NOMO-1 treated with dmso at 0.1 percent for 144 hours (cell line): ENCODE results near the gene OLIG2.
A peak's percentile ranks its signal among the peaks of the same experiment; 100 is the strongest.

ENCODE experiments used
- DNase-seq: peaks from one replicate; lab custom pipeline; 2025; ENCODE audit not compliant: unreplicated experiment; lab: John Stamatoyannopoulos, UW

OLIG2 gene

DNA sequence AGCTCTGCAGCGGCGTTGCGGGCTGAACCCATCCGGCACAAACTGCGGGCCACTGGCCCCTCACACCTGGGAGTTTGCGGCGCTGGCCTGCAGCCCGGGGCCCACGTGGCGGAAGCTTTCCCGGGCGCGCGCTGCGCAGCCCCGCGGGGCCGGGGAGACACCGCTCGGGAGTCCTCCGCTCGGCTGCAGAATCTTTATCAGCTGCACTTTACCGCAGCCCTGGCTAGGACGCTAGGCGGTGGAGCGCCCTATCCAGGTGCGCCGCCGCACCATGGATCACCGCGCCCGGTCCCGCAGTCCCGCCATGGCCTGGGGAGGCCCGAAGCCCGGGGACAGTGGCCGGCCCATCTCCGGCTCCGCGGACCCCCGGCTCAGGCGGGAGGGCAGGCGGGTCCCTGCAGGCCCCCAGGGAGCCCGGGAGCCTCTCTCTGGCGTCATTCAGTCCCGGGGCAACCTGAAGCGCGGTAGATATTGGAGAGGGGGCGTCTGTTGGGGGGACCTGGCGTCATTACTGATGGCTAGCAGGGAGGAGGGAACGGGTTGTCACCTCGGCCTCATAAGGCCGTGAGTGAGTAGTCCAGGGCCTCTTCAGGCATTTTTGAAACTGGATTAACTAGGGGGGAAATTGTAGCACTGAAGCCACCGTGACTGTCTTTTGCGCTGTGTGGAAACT lies 5.7 kb upstream of the OLIG2 start:
- DNase-seq: no peak

GRCh38 chr21:33020558-33021100 lies 5.1 kb upstream of the OLIG2 start:
- no peak for DNase-seq

DNA sequence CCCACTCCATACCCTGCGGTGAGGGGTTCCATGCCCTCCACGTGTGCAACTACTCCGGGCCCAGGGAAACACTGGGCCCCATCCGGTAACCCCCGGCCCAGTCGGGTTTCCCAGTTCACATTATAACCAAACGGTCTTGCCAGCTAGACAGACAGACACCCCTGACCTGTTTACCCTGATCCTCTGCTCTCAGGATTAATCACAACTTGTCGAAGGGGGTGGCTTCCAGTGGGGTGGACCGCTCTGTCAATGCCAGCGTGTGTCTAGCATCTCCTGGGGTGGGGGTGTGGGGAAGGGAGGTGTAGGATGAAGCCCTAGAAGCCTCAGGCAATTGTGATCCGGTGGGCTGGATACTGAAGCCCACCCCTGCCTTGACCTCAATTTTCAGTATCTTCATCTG lies 4.6 kb upstream of the OLIG2 start:
- DNase-seq: no peak

DNA sequence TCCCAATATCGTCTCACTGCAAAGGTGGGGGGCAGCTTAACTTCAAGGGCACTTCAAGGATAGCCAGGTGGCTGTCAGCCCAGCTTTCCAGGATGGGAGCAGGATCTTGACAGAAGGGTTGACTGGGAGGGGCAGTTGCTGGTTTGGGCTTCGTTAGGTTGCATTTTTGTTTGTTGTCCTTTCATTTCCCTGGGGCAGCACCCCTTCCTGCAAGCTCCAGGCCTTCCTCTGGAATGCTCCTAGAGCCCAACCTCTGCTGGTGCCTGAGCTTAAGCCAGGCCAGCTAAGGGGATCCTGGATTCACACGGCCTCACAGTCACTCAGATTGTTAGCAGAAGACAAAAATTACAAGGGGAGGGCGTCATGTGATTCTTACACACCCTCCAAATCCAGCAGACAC lies 4.1 kb upstream of the OLIG2 start:
- DNase-seq: no peak

DNA sequence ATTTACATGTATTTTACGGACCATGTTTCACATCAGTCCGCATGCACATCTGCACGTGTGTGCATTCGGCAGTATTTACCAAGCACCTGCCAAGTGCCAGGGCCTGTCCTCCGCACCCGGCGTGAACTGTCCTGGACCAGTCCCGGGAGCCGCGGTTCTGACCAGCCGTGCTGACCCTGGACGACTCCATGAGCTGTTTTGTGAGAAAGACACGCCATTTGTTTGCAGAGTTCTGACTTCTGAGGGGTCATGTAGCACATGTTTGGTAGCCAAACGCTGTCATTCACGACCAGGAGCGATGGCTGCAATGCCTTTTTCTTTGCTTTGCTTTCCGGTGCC lies 3.3 kb upstream of the OLIG2 start:
- no peak for DNase-seq

DNA sequence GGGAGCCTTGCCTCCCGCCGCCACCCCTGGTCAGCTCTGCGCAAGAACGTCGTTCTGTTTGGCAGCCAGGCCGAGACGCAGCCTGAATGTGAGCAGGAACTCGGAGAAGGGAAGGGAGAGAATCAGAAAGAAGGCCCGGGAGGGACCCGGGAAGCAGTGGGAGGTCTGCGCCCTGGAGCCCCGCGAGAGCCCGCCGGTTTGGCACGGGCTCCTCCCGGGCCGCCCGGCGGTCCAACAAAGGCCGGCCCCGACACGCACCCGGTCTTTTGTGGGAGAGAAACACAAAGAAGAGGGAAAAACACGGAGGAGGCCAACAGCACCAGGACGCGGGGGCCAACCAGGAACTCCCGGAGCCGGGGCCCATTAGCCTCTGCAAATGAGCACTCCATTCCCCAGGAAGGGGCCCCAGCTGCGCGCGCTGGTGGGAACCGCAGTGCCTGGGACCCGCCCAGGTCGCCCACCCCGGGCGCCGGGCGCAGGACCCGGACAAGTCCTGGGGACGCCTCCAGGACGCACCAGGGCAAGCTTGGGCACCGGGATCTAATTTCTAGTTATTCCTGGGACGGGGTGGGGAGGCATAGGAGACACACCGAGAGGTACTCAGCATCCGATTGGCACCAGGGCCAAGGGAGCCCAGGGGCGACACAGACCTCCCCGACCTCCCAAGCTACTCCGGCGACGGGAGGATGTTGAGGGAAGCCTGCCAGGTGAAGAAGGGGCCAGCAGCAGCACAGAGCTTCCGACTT lies 2.7 kb upstream of the OLIG2 start:
- DNase-seq: no peak

DNA sequence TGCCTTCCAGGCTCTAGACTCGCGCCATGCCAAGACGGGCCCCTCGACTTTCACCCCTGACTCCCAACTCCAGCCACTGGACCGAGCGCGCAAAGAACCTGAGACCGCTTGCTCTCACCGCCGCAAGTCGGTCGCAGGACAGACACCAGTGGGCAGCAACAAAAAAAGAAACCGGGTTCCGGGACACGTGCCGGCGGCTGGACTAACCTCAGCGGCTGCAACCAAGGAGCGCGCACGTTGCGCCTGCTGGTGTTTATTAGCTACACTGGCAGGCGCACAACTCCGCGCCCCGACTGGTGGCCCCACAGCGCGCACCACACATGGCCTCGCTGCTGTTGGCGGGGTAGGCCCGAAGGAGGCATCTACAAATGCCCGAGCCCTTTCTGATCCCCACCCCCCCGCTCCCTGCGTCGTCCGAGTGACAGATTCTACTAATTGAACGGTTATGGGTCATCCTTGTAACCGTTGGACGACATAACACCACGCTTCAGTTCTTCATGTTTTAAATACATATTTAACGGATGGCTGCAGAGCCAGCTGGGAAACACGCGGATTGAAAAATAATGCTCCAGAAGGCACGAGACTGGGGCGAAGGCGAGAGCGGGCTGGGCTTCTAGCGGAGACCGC lies 2.0 kb upstream of the OLIG2 start:
- no peak for DNase-seq

DNA sequence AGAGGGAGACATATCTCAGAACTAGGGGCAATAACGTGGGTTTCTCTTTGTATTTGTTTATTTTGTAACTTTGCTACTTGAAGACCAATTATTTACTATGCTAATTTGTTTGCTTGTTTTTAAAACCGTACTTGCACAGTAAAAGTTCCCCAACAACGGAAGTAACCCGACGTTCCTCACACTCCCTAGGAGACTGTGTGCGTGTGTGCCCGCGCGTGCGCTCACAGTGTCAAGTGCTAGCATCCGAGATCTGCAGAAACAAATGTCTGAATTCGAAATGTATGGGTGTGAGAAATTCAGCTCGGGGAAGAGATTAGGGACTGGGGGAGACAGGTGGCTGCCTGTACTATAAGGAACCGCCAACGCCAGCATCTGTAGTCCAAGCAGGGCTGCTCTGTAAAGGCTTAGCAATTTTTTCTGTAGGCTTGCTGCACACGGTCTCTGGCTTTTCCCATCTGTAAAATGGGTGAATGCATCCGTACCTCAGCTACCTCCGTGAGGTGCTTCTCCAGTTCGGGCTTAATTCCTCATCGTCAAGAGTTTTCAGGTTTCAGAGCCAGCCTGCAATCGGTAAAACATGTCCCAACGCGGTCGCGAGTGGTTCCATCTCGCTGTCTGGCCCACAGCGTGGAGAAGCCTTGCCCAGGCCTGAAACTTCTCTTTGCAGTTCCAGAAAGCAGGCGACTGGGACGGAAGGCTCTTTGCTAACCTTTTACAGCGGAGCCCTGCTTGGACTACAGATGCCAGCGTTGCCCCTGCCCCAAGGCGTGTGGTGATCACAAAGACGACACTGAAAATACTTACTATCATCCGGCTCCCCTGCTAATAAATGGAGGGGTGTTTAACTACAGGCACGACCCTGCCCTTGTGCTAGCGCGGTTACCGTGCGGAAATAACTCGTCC lies 1.3 kb upstream of the OLIG2 start:
- DNase-seq: no peak

- DNase-seq: peak; percentile 36
These were observed 638 bp upstream of the OLIG2 start for GRCh38 chr21:33025106-33025488.

GRCh38 chr21:33026443-33026858 lies 716 bp downstream of the OLIG2 start:
- DNase-seq: no peak

DNA sequence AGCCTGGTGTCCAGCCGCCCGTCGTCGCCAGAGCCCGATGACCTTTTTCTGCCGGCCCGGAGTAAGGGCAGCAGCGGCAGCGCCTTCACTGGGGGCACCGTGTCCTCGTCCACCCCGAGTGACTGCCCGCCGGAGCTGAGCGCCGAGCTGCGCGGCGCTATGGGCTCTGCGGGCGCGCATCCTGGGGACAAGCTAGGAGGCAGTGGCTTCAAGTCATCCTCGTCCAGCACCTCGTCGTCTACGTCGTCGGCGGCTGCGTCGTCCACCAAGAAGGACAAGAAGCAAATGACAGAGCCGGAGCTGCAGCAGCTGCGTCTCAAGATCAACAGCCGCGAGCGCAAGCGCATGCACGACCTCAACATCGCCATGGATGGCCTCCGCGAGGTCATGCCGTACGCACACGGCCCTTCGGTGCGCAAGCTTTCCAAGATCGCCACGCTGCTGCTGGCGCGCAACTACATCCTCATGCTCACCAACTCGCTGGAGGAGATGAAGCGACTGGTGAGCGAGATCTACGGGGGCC lies 1.2 kb downstream of the OLIG2 start:
- no peak for DNase-seq

- no peak for DNase-seq
These were observed 1.9 kb downstream of the OLIG2 start for GRCh38 chr21:33027401-33028286.

DNA sequence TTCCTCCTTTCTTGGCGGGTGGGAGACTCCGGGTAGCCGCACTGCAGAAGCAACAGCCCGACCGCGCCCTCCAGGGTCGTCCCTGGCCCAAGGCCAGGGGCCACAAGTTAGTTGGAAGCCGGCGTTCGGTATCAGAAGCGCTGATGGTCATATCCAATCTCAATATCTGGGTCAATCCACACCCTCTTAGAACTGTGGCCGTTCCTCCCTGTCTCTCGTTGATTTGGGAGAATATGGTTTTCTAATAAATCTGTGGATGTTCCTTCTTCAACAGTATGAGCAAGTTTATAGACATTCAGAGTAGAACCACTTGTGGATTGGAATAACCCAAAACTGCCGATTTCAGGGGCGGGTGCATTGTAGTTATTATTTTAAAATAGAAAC lies 2.5 kb downstream of the OLIG2 start:
- DNase-seq: no peak

DNA sequence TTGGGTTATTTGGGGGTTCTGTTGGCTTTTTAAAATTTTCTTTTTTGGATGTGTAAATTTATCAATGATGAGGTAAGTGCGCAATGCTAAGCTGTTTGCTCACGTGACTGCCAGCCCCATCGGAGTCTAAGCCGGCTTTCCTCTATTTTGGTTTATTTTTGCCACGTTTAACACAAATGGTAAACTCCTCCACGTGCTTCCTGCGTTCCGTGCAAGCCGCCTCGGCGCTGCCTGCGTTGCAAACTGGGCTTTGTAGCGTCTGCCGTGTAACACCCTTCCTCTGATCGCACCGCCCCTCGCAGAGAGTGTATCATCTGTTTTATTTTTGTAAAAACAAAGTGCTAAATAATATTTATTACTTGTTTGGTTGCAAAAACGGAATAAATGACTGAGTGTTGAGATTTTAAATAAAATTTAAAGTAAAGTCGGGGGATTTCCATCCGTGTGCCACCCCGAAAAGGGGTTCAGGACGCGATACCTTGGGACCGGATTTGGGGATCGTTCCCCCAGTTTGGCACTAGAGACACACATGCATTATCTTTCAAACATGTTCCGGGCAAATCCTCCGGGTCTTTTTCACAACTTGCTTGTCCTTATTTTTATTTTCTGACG lies 3.1 kb downstream of the OLIG2 start:
- DNase-seq: no peak

GRCh38 chr21:33029385-33029921 lies 3.7 kb downstream of the OLIG2 start:
- no peak for DNase-seq

DNA sequence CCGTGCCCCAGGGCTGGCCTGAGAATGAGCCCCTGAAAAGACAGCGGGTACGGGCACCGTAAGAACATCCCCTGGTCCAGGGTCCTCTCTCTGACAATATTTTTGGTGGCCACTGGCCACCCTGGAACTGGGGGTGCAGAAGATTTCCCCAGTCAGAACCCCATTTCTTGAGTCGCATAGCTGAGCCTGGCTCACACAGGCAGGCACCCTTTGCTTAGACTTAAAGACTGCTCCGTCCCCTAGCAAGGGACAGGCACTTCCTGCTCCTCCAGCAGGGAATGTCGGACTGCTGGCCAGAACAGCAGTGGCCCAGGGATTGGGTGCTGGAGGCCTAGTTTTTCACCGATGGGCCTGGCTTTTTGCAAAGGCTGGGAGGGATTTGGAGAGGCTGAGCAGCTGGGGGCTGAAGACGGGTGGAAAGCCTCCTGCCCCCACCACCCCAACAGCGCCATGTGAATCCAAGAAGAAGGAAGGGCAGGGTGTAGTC lies 4.3 kb downstream of the OLIG2 start:
- no peak for DNase-seq

DNA sequence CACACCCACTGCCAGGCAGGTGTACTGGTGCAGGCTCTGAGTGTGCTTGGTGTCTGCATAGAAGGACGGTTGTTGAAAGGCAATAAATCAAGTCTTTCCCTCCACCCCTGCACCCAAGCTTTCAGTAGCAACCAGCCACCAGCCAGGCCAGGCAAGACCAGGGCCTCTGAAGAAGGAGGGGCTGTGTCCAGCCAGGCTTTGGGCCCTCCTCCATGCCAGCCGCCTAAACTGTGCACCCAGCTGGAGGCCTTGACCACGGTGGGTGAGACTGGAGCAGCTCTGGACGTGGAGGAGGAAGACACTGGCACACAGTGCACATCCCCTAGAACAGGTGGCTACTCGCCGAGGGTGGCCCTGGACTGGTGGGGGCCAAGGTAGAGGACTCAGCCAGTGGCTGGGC lies 4.9 kb downstream of the OLIG2 start:
- DNase-seq: peak; percentile 22

- no peak for DNase-seq
These were observed 5.6 kb downstream of the OLIG2 start for GRCh38 chr21:33031152-33031911.
